ENCODE measurements around the gene LRRC74A.

Gene LRRC74A

DNA sequence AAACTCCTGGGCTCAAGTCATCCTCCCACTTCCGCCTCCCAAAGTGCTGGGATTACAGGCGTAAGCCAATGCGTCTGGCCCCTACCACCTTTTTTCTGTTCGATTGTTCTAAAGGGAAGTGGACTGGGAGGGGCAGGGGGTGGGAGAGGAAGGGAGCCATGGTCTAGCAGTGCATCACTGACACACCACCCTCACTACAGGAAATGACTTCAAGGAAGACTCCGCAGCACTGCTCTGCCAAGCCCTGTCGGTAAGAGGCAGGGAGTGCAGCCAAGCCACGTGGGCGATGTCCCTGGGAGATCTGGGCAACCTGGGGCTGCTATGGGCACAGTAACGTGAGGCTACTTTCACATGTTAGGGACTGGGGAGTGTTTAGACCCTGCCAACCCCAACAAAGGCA is 18.0 kb downstream of the LRRC74A start:
- TF ChIP-seq, protein P1, sequence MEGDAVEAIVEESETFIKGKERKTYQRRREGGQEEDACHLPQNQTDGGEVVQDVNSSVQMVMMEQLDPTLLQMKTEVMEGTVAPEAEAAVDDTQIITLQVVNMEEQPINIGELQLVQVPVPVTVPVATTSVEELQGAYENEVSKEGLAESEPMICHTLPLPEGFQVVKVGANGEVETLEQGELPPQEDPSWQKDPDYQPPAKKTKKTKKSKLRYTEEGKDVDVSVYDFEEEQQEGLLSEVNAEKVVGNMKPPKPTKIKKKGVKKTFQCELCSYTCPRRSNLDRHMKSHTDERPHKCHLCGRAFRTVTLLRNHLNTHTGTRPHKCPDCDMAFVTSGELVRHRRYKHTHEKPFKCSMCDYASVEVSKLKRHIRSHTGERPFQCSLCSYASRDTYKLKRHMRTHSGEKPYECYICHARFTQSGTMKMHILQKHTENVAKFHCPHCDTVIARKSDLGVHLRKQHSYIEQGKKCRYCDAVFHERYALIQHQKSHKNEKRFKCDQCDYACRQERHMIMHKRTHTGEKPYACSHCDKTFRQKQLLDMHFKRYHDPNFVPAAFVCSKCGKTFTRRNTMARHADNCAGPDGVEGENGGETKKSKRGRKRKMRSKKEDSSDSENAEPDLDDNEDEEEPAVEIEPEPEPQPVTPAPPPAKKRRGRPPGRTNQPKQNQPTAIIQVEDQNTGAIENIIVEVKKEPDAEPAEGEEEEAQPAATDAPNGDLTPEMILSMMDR (conservative IDR thresholded peaks at IDR 0.05; ENCODE audit: low read depth, low read length): no peak
- DNase-seq (ENCODE audit: low read depth): no peak
- H3K4me3 ChIP-seq (ENCODE audit: low read length): no peak overlapping the region

DNA sequence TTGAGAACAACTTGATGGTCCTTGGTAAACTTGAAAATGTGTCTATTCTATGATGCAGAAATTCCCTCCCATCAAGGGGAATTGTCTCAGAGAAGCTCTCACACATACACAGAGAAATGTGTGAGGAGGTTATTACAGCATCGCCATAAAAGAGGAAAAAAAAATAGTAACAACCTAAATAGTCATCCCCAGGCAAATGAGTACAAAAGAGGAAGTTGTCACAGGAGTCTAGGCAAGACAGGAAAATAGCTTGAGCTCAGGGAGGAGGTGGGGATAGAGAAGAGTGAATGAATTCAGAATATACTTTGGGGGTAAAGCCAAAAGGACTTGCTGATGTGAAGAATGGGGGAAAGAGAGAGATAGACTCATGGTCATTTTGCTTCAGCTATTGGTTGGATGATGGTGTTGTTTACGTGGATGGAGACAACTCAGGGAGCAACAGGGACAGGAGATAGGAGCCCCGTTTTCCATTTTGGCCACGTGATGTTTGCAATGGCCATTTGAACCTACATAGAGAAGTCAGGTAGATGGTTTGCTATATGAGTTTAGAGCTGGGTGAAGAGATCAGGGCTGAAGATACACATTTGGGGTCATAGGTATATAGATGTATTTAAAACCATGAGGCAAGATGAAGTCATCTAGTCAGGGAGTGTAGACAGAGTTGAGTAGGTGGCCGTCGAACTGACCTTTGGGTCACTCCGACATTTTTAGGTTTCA is 20.3 kb downstream of the LRRC74A start:
- DNase-seq (ENCODE audit: low read depth): no peak
- TF ChIP-seq, protein P1 (conservative IDR thresholded peaks at IDR 0.05; ENCODE audit: low read depth, low read length): no peak
- no peak overlapping the region for H3K4me3 ChIP-seq (ENCODE audit: low read length)

DNA sequence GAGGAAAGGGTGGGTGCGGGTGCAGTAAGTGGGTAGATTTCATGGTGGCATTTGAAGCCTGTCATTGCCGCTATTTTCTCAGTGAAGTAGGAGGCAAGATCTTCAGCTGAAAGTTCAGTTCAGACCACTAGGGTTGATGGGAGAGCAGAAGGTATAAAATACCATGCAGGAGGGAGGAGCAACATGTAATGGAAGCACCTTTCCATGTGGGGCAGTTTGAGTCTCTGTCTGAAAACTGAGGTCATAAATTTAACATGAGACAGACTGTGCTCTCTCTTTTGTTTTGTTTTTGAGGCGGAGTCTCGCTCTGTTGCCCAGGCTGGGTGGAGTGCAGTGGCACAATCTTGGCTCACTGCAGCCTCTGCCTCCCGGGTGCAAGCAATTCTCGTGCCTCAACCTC is 22.7 kb downstream of the LRRC74A start:
- no peak for DNase-seq (ENCODE audit: low read depth)
- no peak overlapping the region for H3K4me3 ChIP-seq (ENCODE audit: low read length)
- TF ChIP-seq, protein P1 (conservative IDR thresholded peaks at IDR 0.05; ENCODE audit: low read depth, low read length): no peak

DNA sequence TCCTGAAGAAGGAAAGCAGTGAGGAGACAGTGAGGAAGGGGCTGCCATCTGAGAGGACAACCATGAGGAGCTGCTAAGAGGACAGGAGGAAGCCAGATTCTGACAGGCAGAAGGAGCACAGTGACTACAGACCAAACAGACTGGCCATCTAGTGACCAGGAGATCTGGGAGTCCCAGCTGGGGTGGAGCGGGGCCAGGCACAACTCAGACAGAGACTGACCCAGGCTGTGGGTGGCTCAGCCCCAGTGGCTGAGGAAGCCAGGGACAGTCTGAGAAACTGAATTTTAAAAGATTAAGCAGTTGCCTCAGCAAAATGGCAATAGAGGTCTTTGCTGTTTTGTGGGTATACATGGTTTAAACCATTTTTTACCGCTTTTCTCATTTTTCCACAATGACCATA is 28.9 kb downstream of the LRRC74A start:
- H3K4me3 ChIP-seq (ENCODE audit: low read length): no peak overlapping the region
- DNase-seq (ENCODE audit: low read depth): no peak
- TF ChIP-seq, protein P1 (conservative IDR thresholded peaks at IDR 0.05; ENCODE audit: low read depth, low read length): no peak

DNA sequence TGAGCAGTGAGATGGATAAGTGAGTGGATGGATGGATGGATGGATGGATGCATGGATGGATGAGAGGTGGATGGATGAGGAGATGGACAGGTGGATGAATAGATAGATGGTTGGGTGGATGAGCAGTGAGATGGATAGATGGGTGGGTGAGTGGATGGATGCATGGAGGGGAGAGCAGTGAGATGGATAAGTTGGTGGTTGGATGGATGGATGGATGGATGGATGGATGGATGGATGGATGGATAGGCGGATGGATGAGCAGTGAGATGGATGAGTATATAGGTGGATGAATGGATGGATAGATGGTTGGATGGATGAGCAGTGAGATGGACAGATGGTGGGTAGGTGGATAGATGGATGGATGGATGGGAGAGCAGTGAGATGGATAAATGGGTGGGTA is 30.6 kb downstream of the LRRC74A start:
- no peak for DNase-seq (ENCODE audit: low read depth)
- H3K4me3 ChIP-seq (ENCODE audit: low read length): no peak overlapping the region
- TF ChIP-seq, protein P1 (conservative IDR thresholded peaks at IDR 0.05; ENCODE audit: low read depth, low read length): no peak

DNA sequence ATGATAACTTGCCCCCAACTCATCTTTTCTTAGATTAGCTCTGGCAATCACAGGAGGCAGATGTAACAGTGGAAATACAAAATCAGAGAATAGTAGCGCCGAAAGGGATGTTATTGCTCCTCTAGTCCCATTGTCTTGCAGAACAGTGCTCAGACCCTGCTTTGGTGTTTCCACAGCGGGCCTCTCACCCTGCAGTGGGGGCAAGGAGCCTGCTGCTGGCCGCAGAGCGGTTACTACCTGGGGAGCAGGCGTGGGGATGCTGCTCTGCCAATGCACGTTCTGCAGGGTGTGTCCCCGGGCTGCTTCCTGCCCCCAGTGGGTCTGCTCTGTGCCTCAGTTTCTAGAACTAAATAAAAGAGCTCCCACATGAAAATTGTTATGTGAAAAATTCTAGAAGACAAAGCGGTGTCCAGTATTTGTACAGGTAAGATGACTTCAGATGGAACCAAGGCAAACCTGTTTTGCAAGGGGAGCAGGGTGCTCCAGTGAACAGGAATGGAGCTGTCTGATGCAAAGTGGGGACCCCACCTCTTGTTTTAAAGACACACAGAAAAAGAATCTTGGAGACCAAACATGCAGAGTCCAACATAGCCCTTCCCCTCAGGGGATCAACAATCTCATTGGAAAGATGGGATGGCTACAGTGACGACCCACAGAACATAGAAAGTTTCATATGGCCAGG is 35.5 kb downstream of the LRRC74A start:
- no peak overlapping the region for H3K4me3 ChIP-seq (ENCODE audit: low read length)
- DNase-seq (ENCODE audit: low read depth): no peak
- TF ChIP-seq, protein P1 (conservative IDR thresholded peaks at IDR 0.05; ENCODE audit: low read depth, low read length): no peak
